COR-L47 (cell line): Measurements from ENCODE around the gene WSB2.
"Not testable (repeated sequence)": the region's sequence is repeated elsewhere in the genome, so short reads cannot be mapped to it uniquely, and the experiment has no call there.

Experiments
- DNase-seq: peaks from one replicate; lab custom pipeline; 2025; lab: John Stamatoyannopoulos, UW

The WSB2 gene

GRCh38 chr12:118061011-118061872 is at the start of gene WSB2:
Gene WSB2 (minus strand): TSS chr12:118061179. CDS start chr12:118061048, 131 bp downstream.
- DNase-seq = peak; percentile 40

- no peak for DNase-seq
Observed at GRCh38 chr12:118109088-118109487, 48.1 kb upstream of the WSB2 start.

GRCh38 chr12:118107694-118108093 is 46.7 kb upstream of the WSB2 start:
- no peak for DNase-seq

GRCh38 chr12:118107011-118107410 is 46.0 kb upstream of the WSB2 start:
- DNase-seq = no peak

- DNase-seq = no peak
Observed at GRCh38 chr12:118103601-118104382, 42.8 kb upstream of the WSB2 start, which contains the start of gene VSIG10. Gene VSIG10 (minus strand): TSS chr12:118104011. CDS start chr12:118103671, 340 bp downstream.

GRCh38 chr12:118103201-118103600 is 42.2 kb upstream of the WSB2 start:
- DNase-seq = no peak

- no peak for DNase-seq
Observed at GRCh38 chr12:118102609-118103008, 41.6 kb upstream of the WSB2 start.

GRCh38 chr12:118102070-118102469 is 41.1 kb upstream of the WSB2 start:
- no peak for DNase-seq

GRCh38 chr12:118101051-118101450 is 40.1 kb upstream of the WSB2 start:
- no peak for DNase-seq

GRCh38 chr12:118098911-118099671 is 38.1 kb upstream of the WSB2 start:
- DNase-seq = no peak

- no peak for DNase-seq
Observed at GRCh38 chr12:118098401-118098800, 37.4 kb upstream of the WSB2 start.

GRCh38 chr12:118094039-118094438 is 33.1 kb upstream of the WSB2 start:
- DNase-seq = no peak

- DNase-seq = no peak
Observed at GRCh38 chr12:118089782-118090181, 28.8 kb upstream of the WSB2 start.

- DNase-seq = no peak
Observed at GRCh38 chr12:118082161-118082560, 21.2 kb upstream of the WSB2 start.

- DNase-seq = not testable (repeated sequence)
Observed at GRCh38 chr12:118081521-118081920, 20.5 kb upstream of the WSB2 start.

- DNase-seq = no peak
Observed at GRCh38 chr12:118073768-118074167, 12.8 kb upstream of the WSB2 start.

- DNase-seq = no peak
Observed at GRCh38 chr12:118070650-118071049, 9.7 kb upstream of the WSB2 start.

- DNase-seq = no peak
Observed at GRCh38 chr12:118068445-118068844, 7.5 kb upstream of the WSB2 start.

- no peak for DNase-seq
Observed at GRCh38 chr12:118065380-118065779, 4.4 kb upstream of the WSB2 start.

- no peak for DNase-seq
Observed at GRCh38 chr12:118064608-118065007, 3.6 kb upstream of the WSB2 start.

GRCh38 chr12:118063576-118064391 is 2.8 kb upstream of the WSB2 start:
- no peak for DNase-seq
